Parathyroid adenoma (tissue), 2 donors: ENCODE measurements around the gene LY86.

ENCODE experiments used
- H2AFZ ChIP-seq: fragments of 300-600 bp; sonication (generic); one replicate; pipeline ENCODE4 v1.7.0; 2017; ENCODE audit warnings: antibody characterized with exemption, mild to moderate bottlenecking
- H3K27ac ChIP-seq: fragments of 300-600 bp; sonication (generic); one replicate; pipeline ENCODE4 v1.7.0; 2017
- H3K27me3 ChIP-seq: fragments of 300-600 bp; sonication (generic); one replicate; pipeline ENCODE4 v1.7.0; 2017; ENCODE audit warnings: low read length; ENCODE audit not compliant: control insufficient read depth, insufficient read depth
- H3K36me3 ChIP-seq: fragments of 300-600 bp; sonication (generic); one replicate; pipeline ENCODE4 v1.7.0; 2017; ENCODE audit warnings: low read length; ENCODE audit not compliant: control insufficient read depth, insufficient read depth
- H3K4me1 ChIP-seq: fragments of 300-600 bp; sonication (generic); one replicate; pipeline ENCODE4 v1.7.0; 2017; ENCODE audit warnings: control low read depth
- H3K4me2 ChIP-seq: fragments of 300-600 bp; sonication (generic); one replicate; pipeline ENCODE4 v1.7.0; 2017; ENCODE audit warnings: low read length
- H3K4me3 ChIP-seq: fragments of 300-600 bp; sonication (generic); one replicate; pipeline ENCODE4 v1.7.0; 2017; ENCODE audit warnings: low read depth, low read length
- H3K79me2 ChIP-seq: fragments of 300-600 bp; sonication (generic); one replicate; pipeline ENCODE4 v1.7.0; 2017; ENCODE audit warnings: control low read depth
- H3K9ac ChIP-seq: fragments of 300-600 bp; sonication (generic); one replicate; pipeline ENCODE4 v1.7.0; 2017; ENCODE audit warnings: mild to moderate bottlenecking
- H3K9me3 ChIP-seq: fragments of 300-600 bp; sonication (generic); one replicate; pipeline ENCODE4 v1.7.0; 2017; ENCODE audit warnings: low read length; ENCODE audit not compliant: control insufficient read depth
- TF ChIP-seq, protein P1 (sequence below): fragments of 300-600 bp; sonication (generic); IDR thresholded peaks from one replicate; pipeline ENCODE4 v1.7.0; 2017; ENCODE audit warnings: antibody characterized with exemption, mild to moderate bottlenecking
- donor health status: primary hyperparathyroidism.

Gene LY86

DNA sequence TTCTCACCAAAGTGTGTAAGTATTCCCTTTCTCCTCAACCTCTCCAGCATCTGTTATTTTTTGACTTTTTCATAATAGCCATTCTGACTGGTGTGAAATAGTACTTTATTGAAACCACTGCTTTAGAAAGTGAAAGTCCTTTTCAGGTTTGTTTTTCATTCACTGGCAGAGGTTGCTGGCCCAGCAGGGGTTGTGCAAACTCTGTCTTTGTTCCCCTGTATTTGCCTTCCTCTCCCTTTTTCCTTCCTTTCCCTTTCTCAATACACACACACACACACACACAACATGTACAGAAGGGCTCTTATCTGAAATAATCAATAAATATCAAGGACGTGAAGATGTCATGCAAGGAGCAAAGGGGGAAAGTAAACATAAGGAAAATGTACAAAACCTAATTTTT, 99.8 kb downstream of the LY86 start:
- no peak overlapping the region for H3K4me3 ChIP-seq
- no peaks in the 10 kb centered on the region for H3K9me3 ChIP-seq
- H3K27ac ChIP-seq, result no peak overlapping the region
- H3K27me3 ChIP-seq, result no peaks in the 10 kb centered on the region
- no peaks in the 10 kb centered on the region for H3K36me3 ChIP-seq
- H2AFZ ChIP-seq, result no peak overlapping the region
- TF ChIP-seq, protein P1, sequence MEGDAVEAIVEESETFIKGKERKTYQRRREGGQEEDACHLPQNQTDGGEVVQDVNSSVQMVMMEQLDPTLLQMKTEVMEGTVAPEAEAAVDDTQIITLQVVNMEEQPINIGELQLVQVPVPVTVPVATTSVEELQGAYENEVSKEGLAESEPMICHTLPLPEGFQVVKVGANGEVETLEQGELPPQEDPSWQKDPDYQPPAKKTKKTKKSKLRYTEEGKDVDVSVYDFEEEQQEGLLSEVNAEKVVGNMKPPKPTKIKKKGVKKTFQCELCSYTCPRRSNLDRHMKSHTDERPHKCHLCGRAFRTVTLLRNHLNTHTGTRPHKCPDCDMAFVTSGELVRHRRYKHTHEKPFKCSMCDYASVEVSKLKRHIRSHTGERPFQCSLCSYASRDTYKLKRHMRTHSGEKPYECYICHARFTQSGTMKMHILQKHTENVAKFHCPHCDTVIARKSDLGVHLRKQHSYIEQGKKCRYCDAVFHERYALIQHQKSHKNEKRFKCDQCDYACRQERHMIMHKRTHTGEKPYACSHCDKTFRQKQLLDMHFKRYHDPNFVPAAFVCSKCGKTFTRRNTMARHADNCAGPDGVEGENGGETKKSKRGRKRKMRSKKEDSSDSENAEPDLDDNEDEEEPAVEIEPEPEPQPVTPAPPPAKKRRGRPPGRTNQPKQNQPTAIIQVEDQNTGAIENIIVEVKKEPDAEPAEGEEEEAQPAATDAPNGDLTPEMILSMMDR, result no peak
- no peak overlapping the region for H3K9ac ChIP-seq
- H3K79me2 ChIP-seq, result no peaks in the 10 kb centered on the region
- H3K4me1 ChIP-seq, result peaks cover 26% of the 10 kb centered on the region
- no peak overlapping the region for H3K4me2 ChIP-seq

DNA sequence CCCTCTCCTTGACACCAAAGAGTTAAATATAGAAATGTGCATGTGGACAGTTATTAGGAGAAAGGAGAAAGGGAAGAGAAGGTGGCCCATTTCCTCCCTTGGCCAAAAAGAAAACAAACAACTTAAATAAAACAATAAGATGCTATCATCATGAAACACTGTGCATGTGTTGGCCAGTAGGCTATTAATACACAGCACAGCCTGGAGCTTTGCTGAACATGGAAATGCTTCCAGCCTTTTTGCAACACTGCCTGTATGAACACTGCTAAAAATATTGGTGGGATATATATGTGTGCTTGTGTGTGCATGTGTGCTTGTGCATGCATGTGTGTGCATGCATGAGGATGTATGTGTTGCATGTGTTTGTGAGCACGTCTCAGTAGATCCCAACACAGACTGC, 100.4 kb downstream of the LY86 start:
- no peaks in the 10 kb centered on the region for H3K79me2 ChIP-seq
- no peak overlapping the region for H3K4me3 ChIP-seq
- H3K9ac ChIP-seq, result no peak overlapping the region
- H3K36me3 ChIP-seq, result no peaks in the 10 kb centered on the region
- no peak overlapping the region for H3K27ac ChIP-seq
- TF ChIP-seq, protein P1, result no peak
- no peaks in the 10 kb centered on the region for H3K9me3 ChIP-seq
- H3K4me2 ChIP-seq, result peak overlapping the region; percentile 32
- H3K27me3 ChIP-seq, result no peaks in the 10 kb centered on the region
- no peak overlapping the region for H2AFZ ChIP-seq
- H3K4me1 ChIP-seq, result peaks cover 24% of the 10 kb centered on the region

DNA sequence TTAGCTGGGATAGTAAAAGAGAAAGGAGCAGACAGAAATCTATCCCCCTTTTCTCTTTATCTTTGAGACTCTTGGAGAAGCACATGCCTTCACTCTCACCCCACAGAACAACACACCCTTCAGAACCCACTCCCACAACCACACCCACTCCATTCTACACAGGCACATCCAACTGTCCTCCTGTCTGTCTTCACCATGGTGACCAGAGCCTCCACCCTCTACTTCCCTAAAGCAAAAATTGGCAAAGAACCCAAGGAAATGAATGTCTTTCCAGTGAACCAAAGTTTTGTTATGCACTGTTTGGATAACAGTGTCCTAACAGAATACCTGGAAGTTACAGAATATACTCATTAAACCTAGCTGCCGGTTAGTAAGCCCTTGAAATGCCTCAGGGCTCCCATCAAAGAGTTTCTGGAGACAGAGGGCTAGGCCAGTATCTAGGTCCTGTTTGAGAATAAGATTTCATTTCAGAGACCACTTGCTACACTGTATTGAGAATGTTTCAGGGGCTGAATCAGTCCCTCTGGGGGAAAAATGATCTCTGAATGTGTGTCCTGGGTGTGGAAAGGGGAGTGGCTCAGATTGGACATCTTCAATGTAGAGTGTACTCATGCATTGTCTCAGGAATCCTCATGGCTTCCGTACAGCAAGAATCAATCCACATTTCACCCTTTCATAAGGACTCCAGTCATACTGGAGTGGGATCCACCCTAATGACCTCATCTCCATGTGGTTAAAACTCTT, 101.1 kb downstream of the LY86 start:
- Histone ChIP-seq H3K79me2 (no peaks in the 10 kb centered on the region), H3K27me3 (no peaks in the 10 kb centered on the region), H2AFZ (no peak overlapping the region), H3K4me1 (peaks cover 18% of the 10 kb centered on the region), H3K36me3 (no peaks in the 10 kb centered on the region), H3K27ac (peak overlapping the region; percentile 77), H3K9me3 (no peaks in the 10 kb centered on the region), H3K4me3 (no peak overlapping the region), H3K9ac (no peak overlapping the region), H3K4me2 (no peak overlapping the region)
- TF ChIP-seq, protein P1, result no peak

DNA sequence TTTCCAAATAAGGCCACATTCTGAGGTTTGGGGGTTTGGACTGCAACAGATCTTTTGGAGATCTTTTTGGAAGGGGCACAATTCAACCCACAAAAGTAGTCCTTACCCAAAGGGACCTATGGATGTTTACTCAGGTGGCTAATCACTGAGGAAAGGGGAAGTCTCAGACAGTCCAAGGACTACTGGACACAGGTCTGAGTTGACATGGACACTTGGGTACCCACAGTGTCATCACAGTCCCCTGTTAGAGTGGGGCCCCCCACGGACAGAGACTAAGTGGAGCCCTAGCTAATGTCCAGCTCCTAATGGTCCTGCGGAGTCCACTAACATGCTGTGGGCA, 101.6 kb downstream of the LY86 start:
- Histone ChIP-seq H3K79me2 (no peaks in the 10 kb centered on the region), H3K9me3 (no peaks in the 10 kb centered on the region), H3K27me3 (no peaks in the 10 kb centered on the region), H3K36me3 (no peaks in the 10 kb centered on the region), H3K27ac (peak overlapping the region; percentile 77), H3K4me2 (no peak overlapping the region), H3K9ac (no peak overlapping the region), H3K4me1 (peaks cover 15% of the 10 kb centered on the region), H2AFZ (no peak overlapping the region), H3K4me3 (no peak overlapping the region)
- TF ChIP-seq, protein P1, result no peak

DNA sequence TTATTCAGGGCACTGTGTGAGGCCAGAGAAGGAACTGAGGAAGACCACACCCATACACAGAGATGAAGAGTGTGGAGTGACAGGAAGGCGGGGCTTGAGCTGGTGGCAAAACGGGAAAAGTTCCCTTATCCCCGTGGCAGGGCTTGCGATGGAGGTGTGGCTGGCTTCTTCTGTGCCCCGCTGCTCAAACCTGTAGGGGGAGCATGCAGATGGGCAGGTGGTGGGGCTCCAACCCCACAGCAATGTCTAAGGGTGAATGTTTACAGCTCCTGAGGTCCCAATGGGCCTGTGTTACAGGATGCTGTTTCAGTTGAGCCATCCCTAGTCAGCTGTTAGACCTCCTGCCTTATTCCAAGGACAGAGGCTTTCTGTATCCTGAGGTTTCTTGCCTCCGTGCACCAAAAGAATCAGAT, 105.9 kb downstream of the LY86 start:
- no peaks in the 10 kb centered on the region for H3K79me2 ChIP-seq
- H3K36me3 ChIP-seq, result no peaks in the 10 kb centered on the region
- no peak overlapping the region for H3K4me2 ChIP-seq
- H3K27me3 ChIP-seq, result no peaks in the 10 kb centered on the region
- H3K9me3 ChIP-seq, result no peaks in the 10 kb centered on the region
- H2AFZ ChIP-seq, result no peak overlapping the region
- no peak overlapping the region for H3K9ac ChIP-seq
- TF ChIP-seq, protein P1, result no peak
- H3K4me3 ChIP-seq, result no peak overlapping the region
- H3K27ac ChIP-seq, result peak overlapping the region; percentile 50
- peaks cover 4% of the 10 kb centered on the region for H3K4me1 ChIP-seq
